GM19328 (cell line): ENCODE data around the gene MBL2.

ENCODE experiments used
- ATAC-seq: cut with Tn5 transposase; IDR thresholded peaks from one replicate; pipeline ENCODE4 v1.9.1; 2021; ENCODE audit warnings: mild to moderate bottlenecking, moderate library complexity; ENCODE audit not compliant: unreplicated experiment

MBL2 gene

GRCh38 chr10:52772623-52773022, at the start of gene MBL2:
Gene MBL2 (minus strand): TSS chr10:52772784. CDS start chr10:52771635, 1,149 bp downstream.
- ATAC-seq = no peak

- ATAC-seq = no peak
These were observed 47.7 kb upstream of the MBL2 start for GRCh38 chr10:52820309-52820708.

DNA sequence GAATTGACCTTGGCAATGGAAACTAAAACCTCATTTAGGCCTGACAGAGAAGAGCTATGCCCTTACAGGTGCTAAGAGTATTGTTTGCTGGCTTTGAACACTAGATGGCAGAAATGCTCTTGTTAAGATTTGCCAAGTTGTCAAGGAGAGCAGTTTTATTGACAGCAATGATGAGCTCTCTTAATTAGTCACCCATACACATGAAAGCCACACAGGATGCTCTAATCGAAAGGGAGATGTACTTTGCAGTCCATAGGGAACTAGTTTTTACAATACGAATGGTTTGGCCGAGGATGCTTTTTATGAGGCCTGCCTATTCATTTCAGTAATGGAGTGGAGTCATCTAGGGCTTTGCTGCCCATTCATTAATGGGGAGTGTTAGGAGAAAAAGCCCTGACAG, 45.4 kb upstream of the MBL2 start:
- peak; percentile 84 for ATAC-seq

GRCh38 chr10:52814506-52814905, 41.9 kb upstream of the MBL2 start:
- peak; percentile 44 for ATAC-seq

DNA sequence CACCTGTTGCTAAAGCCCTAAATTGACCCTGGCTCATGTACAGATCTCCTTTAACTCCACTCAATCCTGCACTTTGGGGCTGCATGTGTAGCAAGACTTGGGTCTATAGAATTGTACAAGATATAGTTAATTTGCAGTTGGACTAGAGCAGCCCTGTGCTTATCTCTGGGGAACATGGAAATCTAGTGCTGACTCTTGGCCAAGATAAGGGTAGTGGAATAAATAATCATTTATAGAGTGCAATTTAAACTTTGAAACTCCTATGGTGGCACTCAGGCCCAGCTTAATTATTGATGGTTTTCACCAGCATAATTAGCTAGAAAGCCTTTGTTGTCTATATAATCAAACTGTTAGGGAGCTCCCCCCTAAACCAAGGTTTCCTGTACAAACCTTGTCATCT, 39.2 kb upstream of the MBL2 start:
- no peak for ATAC-seq

GRCh38 chr10:52810761-52811160, 38.2 kb upstream of the MBL2 start:
- no peak for ATAC-seq

- ATAC-seq = no peak
These were observed 35.2 kb upstream of the MBL2 start for GRCh38 chr10:52807803-52808202.

- ATAC-seq = no peak
These were observed 33.1 kb upstream of the MBL2 start for GRCh38 chr10:52805414-52806285.

GRCh38 chr10:52801947-52802346, 29.4 kb upstream of the MBL2 start:
- ATAC-seq = no peak

GRCh38 chr10:52786098-52786497, 13.5 kb upstream of the MBL2 start:
- no peak for ATAC-seq

DNA sequence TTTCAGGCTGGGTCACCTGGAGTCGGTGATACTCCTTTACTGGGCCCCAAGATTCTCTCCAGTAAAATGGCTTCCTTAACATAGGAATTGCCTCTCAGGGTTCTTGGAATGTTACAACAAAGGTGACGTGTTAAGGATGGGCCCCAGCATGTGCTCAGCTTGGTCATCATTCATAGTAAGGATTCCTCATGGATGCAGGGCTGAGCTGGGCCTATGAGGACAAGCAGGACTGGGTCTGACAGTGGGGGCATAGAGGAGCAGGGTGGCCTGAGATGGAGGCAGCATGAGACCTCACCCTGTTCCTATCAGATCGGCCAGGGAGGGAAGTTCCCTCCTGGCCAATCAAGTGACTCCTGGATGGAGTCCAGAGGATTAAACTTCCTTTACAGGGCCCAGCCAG, 12.8 kb upstream of the MBL2 start:
- ATAC-seq = no peak

GRCh38 chr10:52783726-52784125, 11.1 kb upstream of the MBL2 start:
- no peak for ATAC-seq

GRCh38 chr10:52782554-52782953, 10.0 kb upstream of the MBL2 start:
- no peak for ATAC-seq

- no peak for ATAC-seq
These were observed 8.0 kb upstream of the MBL2 start for GRCh38 chr10:52780391-52781155.

GRCh38 chr10:52779541-52780390, 7.2 kb upstream of the MBL2 start:
- peak; percentile 94 for ATAC-seq

- ATAC-seq = no peak
These were observed 6.2 kb upstream of the MBL2 start for GRCh38 chr10:52778511-52779392.

- no peak for ATAC-seq
These were observed 4.8 kb upstream of the MBL2 start for GRCh38 chr10:52777414-52777813.

DNA sequence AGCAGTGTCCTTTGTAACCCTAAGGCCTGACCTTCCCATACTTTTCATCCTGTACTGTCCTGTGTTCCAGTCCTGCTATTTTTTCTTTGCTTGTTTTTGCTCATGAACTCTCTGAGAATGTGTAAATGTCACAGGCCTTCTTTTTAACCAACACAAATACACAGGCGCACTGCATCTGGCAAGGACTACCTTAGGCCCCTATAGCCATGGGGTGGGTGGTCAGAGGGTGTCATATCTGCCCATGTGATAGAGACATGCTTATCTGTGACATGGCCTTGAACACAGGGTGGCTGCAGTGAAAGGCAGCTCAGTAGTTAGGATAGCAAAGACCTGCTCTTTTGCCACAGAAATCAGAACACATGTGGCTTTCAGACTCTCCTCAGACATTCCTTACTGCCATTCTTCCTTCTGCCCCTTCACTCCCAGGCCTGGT, 3.9 kb upstream of the MBL2 start:
- no peak for ATAC-seq

DNA sequence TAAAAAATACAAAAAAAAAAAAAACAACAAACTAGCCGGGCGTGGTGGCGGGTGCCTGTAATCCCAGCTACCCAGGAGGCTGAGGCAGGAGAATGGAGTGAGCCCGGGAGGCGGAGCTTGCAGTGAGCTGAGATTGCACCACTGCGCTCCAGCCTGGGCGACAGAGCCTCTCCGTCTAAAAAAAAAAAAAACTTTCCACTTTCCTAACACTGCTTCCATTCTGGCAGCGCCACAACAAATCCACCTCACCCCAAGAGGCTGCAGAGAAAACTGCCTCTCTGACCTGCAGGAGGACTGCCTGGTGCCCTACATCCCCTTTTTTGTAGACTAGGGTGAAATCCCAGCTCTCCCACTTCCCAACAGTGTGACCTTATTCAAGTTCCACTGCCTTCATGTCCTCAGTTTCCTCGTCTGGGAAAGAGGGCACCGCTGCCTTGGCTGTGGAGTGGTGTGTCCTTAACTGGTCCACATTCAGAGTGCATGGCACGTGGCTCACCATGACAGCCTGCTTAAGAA, 2.6 kb upstream of the MBL2 start:
- no peak for ATAC-seq

DNA sequence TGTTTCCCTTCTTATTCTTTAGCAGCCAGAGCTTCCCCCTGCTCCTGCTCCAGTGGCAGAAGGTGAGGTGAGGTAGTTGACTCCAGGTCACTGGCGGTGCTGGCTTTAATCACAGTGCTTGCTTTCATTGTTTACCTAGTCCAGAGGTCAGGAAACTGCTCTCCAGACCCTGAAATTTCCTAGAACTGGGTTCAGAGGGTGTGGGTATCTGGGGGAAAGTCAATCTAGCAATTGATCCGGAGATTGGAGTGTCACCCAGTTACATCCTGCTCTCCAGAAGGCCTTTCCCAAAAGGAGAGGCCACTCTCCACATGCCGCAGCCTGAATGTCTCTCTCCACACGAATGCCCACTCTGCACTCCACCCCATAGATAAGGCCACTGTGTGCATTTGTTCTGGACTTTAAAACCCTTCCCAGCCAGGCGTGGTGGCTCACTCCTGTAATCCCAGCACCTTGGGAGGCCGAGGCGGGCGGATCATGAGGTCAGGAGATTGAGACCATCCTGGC, 2.1 kb upstream of the MBL2 start:
- ATAC-seq = no peak
